WTC11 (cell line): ENCODE data around the gene CCDC92. TPM values are rescaled to one million over a fixed set of nuclear protein-coding genes. Genes with fewer than 3 reads are reported as not detected.

ENCODE experiments used
- ATAC-seq: fragments of 200-7000 bp; cut with Tn5 transposase; 2 replicates; pipeline ENCODE4 v1.10.0; 2021; ENCODE audit warnings: mild to moderate bottlenecking, moderate library complexity
- CTCF ChIA-PET: fragments of 300-600 bp; sonication (Branson Sonifier 250); formaldehyde crosslinking; loops from one replicate; lab custom pipeline; 2021; ENCODE audit warnings: antibody characterized with exemption; lab: Charles Lee
- POLR2A ChIA-PET: fragments of 350-600 bp; sonication (Branson Sonifier 250); formaldehyde crosslinking; loops from one replicate; lab custom pipeline; 2021; ENCODE audit warnings: antibody characterized with exemption; lab: Charles Lee
- DNase-seq: peaks from one replicate; pipeline ENCODE4 v3.0.0; 2021; ENCODE audit warnings: low spot score
- H3K27ac Mint-ChIP-seq: 2 replicates; pipeline ENCODE4 v1.8.0; 2021; ENCODE audit warnings: mixed read lengths
- H3K27me3 Mint-ChIP-seq: 2 replicates; pipeline ENCODE4 v1.8.0; 2021; ENCODE audit warnings: low read depth, mild to moderate bottlenecking, moderate library complexity, mixed read lengths
- H3K36me3 Mint-ChIP-seq: 2 replicates; pipeline ENCODE4 v1.8.0; 2021; ENCODE audit warnings: mixed read lengths
- H3K4me1 Mint-ChIP-seq: 2 replicates; pipeline ENCODE4 v1.8.0; 2022; ENCODE audit warnings: mixed read lengths
- H3K4me3 Mint-ChIP-seq: 2 replicates; pipeline ENCODE4 v1.8.0; 2021; ENCODE audit warnings: mild to moderate bottlenecking, moderate library complexity, mixed read lengths
- H3K9me3 Mint-ChIP-seq: 2 replicates; pipeline ENCODE4 v1.8.0; 2021; ENCODE audit warnings: mixed read lengths
- ATF6 ChIP-seq: sonication (generic); formaldehyde crosslinking; IDR thresholded peaks from 2 replicates; pipeline ENCODE4 v1.8.1; 2023; ENCODE audit warnings: mild to moderate bottlenecking, missing genetic modification reagents
- CREB1 ChIP-seq: sonication (generic); formaldehyde crosslinking; IDR thresholded peaks from 2 replicates; pipeline ENCODE4 v1.8.0; 2023; ENCODE audit warnings: mild to moderate bottlenecking, missing genetic modification reagents
- ELF4 ChIP-seq: sonication (generic); formaldehyde crosslinking; IDR thresholded peaks from 2 replicates; pipeline ENCODE4 v1.8.1; 2022; ENCODE audit warnings: low read depth, mild to moderate bottlenecking, moderate library complexity, missing genetic modification reagents
- EMX1 ChIP-seq: fragments of 250-450 bp; sonication (Bioruptor Pico); IDR thresholded peaks from 2 replicates; pipeline ENCODE4 v1.8.0; 2021; ENCODE audit warnings: mild to moderate bottlenecking
- FOXP4 ChIP-seq: sonication (generic); formaldehyde crosslinking; IDR thresholded peaks from 2 replicates; pipeline ENCODE4 v1.8.0; 2022; ENCODE audit warnings: mild to moderate bottlenecking, missing genetic modification reagents
- IRF1 ChIP-seq: sonication (generic); formaldehyde crosslinking; IDR thresholded peaks from 2 replicates; pipeline ENCODE4 v1.8.0; 2023; ENCODE audit warnings: missing genetic modification reagents
- MYBL2 ChIP-seq: sonication (generic); formaldehyde crosslinking; IDR thresholded peaks from 2 replicates; pipeline ENCODE4 v1.8.1; 2023; ENCODE audit warnings: mild to moderate bottlenecking, moderate library complexity, missing genetic modification reagents
- PRRX2 ChIP-seq: fragments of 250-450 bp; sonication (Bioruptor Pico); IDR thresholded peaks from 2 replicates; pipeline ENCODE4 v1.8.0; 2021; ENCODE audit warnings: mild to moderate bottlenecking
- RORB ChIP-seq: fragments of 250-450 bp; sonication (Bioruptor Pico); IDR thresholded peaks from 2 replicates; pipeline ENCODE4 v1.9.0; 2021; ENCODE audit warnings: mild to moderate bottlenecking
- SOX15 ChIP-seq: fragments of 250-450 bp; sonication (Bioruptor Pico); IDR thresholded peaks from 2 replicates; pipeline ENCODE4 v1.9.0; 2021; ENCODE audit warnings: mild to moderate bottlenecking
- ZNF138 ChIP-seq: sonication (generic); formaldehyde crosslinking; conservative IDR thresholded peaks from 2 replicates; pipeline ENCODE4 v1.8.1; 2022; ENCODE audit warnings: mild to moderate bottlenecking, moderate library complexity, missing genetic modification reagents
- ZNF232 ChIP-seq: sonication (generic); formaldehyde crosslinking; IDR thresholded peaks from 2 replicates; pipeline ENCODE4 v1.8.0; 2022; ENCODE audit warnings: mild to moderate bottlenecking, missing genetic modification reagents
- ZNF423 ChIP-seq: fragments of 250-450 bp; sonication (Bioruptor Pico); IDR thresholded peaks from 2 replicates; pipeline ENCODE4 v2.1.2; 2022; ENCODE audit warnings: mild to moderate bottlenecking, moderate library complexity
- ZSCAN18 ChIP-seq: fragments of 250-450 bp; sonication (Bioruptor Pico); IDR thresholded peaks from 2 replicates; pipeline ENCODE4 v2.1.2; 2022; ENCODE audit warnings: mild to moderate bottlenecking, moderate library complexity
- total RNA-seq: library from RNA; stranded (reverse); gene quantifications from 3 replicates; pipeline ENCODE4 v1.2.3, GENCODE V29; 2021
- TF ChIP-seq, protein P1 (sequence below): sonication (generic); formaldehyde crosslinking; IDR thresholded peaks from 2 replicates; pipeline ENCODE4 v1.8.0; 2022; ENCODE audit warnings: mild to moderate bottlenecking, missing genetic modification reagents
- TF ChIP-seq, protein P2 (sequence below): sonication (generic); formaldehyde crosslinking; IDR thresholded peaks from 2 replicates; pipeline ENCODE4 v1.8.1; 2023; ENCODE audit warnings: mild to moderate bottlenecking, missing genetic modification reagents, borderline replicate concordance
- TF ChIP-seq, protein P3 (sequence below): sonication (generic); formaldehyde crosslinking; conservative IDR thresholded peaks from 2 replicates; pipeline ENCODE4 v1.8.1; 2023; ENCODE audit warnings: mild to moderate bottlenecking, low read depth, missing genetic modification reagents, moderate library complexity
- TF ChIP-seq, protein P4 (sequence below): sonication (generic); formaldehyde crosslinking; IDR thresholded peaks from 2 replicates; pipeline ENCODE4 v1.8.1; 2022; ENCODE audit warnings: low read depth, missing genetic modification reagents, borderline replicate concordance

The CCDC92 gene
- total RNA-seq, 1 experiment from 2014 or later, result 2.7 TPM

DNA sequence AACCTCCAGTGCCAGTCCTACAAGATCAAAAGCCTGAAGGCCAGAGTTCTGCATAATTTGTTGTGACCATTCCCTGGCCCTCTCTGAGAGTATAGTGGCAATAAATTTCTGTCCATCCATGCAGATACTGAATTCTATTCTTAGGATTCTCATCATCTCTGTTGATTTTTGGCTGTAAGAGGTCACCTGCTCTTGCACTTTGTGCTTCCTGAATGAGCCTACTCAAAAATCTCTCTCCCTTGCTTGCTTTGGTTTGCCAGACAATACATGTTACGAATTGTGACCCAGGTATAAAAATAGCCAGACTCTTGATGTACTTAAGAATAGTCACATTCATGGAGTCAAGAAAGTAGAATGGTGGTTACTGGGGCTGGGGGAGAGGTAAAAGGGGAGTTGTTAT, 17.1 kb upstream of the CCDC92 start (continued):
- TF ChIP-seq, protein P1, sequence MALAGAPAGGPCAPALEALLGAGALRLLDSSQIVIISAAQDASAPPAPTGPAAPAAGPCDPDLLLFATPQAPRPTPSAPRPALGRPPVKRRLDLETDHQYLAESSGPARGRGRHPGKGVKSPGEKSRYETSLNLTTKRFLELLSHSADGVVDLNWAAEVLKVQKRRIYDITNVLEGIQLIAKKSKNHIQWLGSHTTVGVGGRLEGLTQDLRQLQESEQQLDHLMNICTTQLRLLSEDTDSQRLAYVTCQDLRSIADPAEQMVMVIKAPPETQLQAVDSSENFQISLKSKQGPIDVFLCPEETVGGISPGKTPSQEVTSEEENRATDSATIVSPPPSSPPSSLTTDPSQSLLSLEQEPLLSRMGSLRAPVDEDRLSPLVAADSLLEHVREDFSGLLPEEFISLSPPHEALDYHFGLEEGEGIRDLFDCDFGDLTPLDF (CRISPR knock-in tag), result no peak
- TF ChIP-seq RORB (CRISPR knock-in tag) (no peak), IRF1 (CRISPR knock-in tag) (no peak), EMX1 (CRISPR knock-in tag) (no peak), ZNF423 (CRISPR knock-in tag) (no peak), ELF4 (CRISPR knock-in tag) (no peak), FOXP4 (no peak), ZNF232 (CRISPR knock-in tag) (no peak), PRRX2 (CRISPR knock-in tag) (no peak), ZSCAN18 (CRISPR knock-in tag) (no peak)
- TF ChIP-seq, protein P2, sequence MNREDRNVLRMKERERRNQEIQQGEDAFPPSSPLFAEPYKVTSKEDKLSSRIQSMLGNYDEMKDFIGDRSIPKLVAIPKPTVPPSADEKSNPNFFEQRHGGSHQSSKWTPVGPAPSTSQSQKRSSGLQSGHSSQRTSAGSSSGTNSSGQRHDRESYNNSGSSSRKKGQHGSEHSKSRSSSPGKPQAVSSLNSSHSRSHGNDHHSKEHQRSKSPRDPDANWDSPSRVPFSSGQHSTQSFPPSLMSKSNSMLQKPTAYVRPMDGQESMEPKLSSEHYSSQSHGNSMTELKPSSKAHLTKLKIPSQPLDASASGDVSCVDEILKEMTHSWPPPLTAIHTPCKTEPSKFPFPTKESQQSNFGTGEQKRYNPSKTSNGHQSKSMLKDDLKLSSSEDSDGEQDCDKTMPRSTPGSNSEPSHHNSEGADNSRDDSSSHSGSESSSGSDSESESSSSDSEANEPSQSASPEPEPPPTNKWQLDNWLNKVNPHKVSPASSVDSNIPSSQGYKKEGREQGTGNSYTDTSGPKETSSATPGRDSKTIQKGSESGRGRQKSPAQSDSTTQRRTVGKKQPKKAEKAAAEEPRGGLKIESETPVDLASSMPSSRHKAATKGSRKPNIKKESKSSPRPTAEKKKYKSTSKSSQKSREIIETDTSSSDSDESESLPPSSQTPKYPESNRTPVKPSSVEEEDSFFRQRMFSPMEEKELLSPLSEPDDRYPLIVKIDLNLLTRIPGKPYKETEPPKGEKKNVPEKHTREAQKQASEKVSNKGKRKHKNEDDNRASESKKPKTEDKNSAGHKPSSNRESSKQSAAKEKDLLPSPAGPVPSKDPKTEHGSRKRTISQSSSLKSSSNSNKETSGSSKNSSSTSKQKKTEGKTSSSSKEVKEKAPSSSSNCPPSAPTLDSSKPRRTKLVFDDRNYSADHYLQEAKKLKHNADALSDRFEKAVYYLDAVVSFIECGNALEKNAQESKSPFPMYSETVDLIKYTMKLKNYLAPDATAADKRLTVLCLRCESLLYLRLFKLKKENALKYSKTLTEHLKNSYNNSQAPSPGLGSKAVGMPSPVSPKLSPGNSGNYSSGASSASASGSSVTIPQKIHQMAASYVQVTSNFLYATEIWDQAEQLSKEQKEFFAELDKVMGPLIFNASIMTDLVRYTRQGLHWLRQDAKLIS (CRISPR knock-in tag), result no peak
- TF ChIP-seq, protein P3, sequence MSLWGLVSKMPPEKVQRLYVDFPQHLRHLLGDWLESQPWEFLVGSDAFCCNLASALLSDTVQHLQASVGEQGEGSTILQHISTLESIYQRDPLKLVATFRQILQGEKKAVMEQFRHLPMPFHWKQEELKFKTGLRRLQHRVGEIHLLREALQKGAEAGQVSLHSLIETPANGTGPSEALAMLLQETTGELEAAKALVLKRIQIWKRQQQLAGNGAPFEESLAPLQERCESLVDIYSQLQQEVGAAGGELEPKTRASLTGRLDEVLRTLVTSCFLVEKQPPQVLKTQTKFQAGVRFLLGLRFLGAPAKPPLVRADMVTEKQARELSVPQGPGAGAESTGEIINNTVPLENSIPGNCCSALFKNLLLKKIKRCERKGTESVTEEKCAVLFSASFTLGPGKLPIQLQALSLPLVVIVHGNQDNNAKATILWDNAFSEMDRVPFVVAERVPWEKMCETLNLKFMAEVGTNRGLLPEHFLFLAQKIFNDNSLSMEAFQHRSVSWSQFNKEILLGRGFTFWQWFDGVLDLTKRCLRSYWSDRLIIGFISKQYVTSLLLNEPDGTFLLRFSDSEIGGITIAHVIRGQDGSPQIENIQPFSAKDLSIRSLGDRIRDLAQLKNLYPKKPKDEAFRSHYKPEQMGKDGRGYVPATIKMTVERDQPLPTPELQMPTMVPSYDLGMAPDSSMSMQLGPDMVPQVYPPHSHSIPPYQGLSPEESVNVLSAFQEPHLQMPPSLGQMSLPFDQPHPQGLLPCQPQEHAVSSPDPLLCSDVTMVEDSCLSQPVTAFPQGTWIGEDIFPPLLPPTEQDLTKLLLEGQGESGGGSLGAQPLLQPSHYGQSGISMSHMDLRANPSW, result no peak

GRCh38 chr12:123989168-123989567, 16.5 kb upstream of the CCDC92 start:
- ChIA-PET CTCF (interaction anchor here (1.2 kb wide), 1 partner anchor 88 kb away, joined by 3 read pairs; no protein-coding TSS in a partner anchor), POLR2A (no interaction called here)
- H3K9me3 Mint-ChIP-seq, result no peaks in the 10 kb centered on the region
- no peak overlapping the region for H3K27ac Mint-ChIP-seq
- H3K27me3 Mint-ChIP-seq, result no peaks in the 10 kb centered on the region
- ATAC-seq (no peak), DNase-seq (no peak)
- no peak overlapping the region for H3K4me3 Mint-ChIP-seq
- H3K4me1 Mint-ChIP-seq, result 0 out of 2 replicates have a peak, but pooled peaks cover under 1% of the 10 kb centered on the region
- peaks cover 16% of the 10 kb centered on the region; the same call in 1 of the 2 replicates for H3K36me3 Mint-ChIP-seq
- TF ChIP-seq ATF6 (no peak), RORB (CRISPR knock-in tag) (no peak), CREB1 (CRISPR knock-in tag) (no peak), SOX15 (CRISPR knock-in tag) (no peak), ZNF138 (CRISPR knock-in tag) (no peak), MYBL2 (no peak)
- TF ChIP-seq, protein P3, result no peak
- TF ChIP-seq, protein P4, sequence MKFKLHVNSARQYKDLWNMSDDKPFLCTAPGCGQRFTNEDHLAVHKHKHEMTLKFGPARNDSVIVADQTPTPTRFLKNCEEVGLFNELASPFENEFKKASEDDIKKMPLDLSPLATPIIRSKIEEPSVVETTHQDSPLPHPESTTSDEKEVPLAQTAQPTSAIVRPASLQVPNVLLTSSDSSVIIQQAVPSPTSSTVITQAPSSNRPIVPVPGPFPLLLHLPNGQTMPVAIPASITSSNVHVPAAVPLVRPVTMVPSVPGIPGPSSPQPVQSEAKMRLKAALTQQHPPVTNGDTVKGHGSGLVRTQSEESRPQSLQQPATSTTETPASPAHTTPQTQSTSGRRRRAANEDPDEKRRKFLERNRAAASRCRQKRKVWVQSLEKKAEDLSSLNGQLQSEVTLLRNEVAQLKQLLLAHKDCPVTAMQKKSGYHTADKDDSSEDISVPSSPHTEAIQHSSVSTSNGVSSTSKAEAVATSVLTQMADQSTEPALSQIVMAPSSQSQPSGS (CRISPR knock-in tag), result no peak
